A549 (cell line): ENCODE results near the gene ARHGAP26. TPM values are rescaled to one million over a fixed set of nuclear protein-coding genes. Genes with fewer than 3 reads are reported as not detected.

Experiments
- ATAC-seq, 2 experiments: fragments of 200-7000 bp in 1 of 2; fragments of >200 bp in 1 of 2; cut with Nextera tagmentation in 1 of 2; cut with Tn5 transposase in 1 of 2; 3 replicates each; pipeline versions ENCODE4 v1.8.0 to v1.9.1; 2018 to 2020; ENCODE audit warnings: mild to moderate bottlenecking in 1 of 2, moderate library complexity in 1 of 2
- CTCF ChIA-PET: fragments of 300-600 bp; sonication (Branson Sonifier 250); formaldehyde crosslinking; extraction: SDS; loops from one replicate; lab custom pipeline; 2021; ENCODE audit warnings: antibody characterized with exemption, inconsistent platforms; lab: Yijun Ruan, JAX
- POLR2A ChIA-PET: fragments of 350-600 bp; formaldehyde crosslinking; extraction: SDS; loops from one replicate; lab custom pipeline; 2021; ENCODE audit warnings: antibody characterized with exemption, inconsistent platforms; lab: Yijun Ruan, JAX
- DNase-seq, 2 experiments: peaks; one replicate each; pipeline versions ENCODE4 v3.0.0 to v3.0.0-alpha.2; 2011 to 2016; ENCODE audit warnings: low read depth in 1 of 2, low spot score in 1 of 2
- FAIRE-seq: peaks from 2 replicates; lab custom pipeline; 2011; peaks lifted over from hg19 to GRCh38; lab: Jason Lieb, UNC
- H3K27ac ChIP-seq, 2 experiments: fragments of >200 bp; sonication (Bioruptor Twin); formaldehyde crosslinking; 3 replicates each; pipeline ENCODE4 v1.5.1; 2016 to 2017
- H3K4me1 ChIP-seq: fragments of >200 bp; sonication (Bioruptor Twin); formaldehyde crosslinking; 3 replicates; pipeline ENCODE4 v1.6.1; 2016
- H3K4me2 ChIP-seq: fragments of >200 bp; sonication (Bioruptor Twin); formaldehyde crosslinking; 3 replicates; pipeline ENCODE4 v1.6.1; 2016
- H3K4me3 ChIP-seq: fragments of >200 bp; sonication (Bioruptor Twin); formaldehyde crosslinking; 3 replicates; pipeline ENCODE4 v1.5.1; 2016
- H3K9me3 ChIP-seq: fragments of >200 bp; sonication (Bioruptor Twin); formaldehyde crosslinking; 3 replicates; pipeline ENCODE4 v1.6.1; 2016
- CBX8 ChIP-seq: fragments of 200-600 bp; sonication (generic); IDR thresholded peaks from 2 replicates; pipeline ENCODE4 v1.6.1; 2016
- CEBPB ChIP-seq, 2 experiments: fragments of >200 bp in 1 of 2; sonication (Bioruptor Twin) in 1 of 2; formaldehyde crosslinking in 1 of 2; IDR thresholded peaks; 2 replicates each; pipeline ENCODE4 v1.6.1; 2012 to 2016
- CHD4 ChIP-seq: fragments of 200-600 bp; sonication (generic); IDR thresholded peaks from 2 replicates; pipeline ENCODE4 v1.6.1; 2016; ENCODE audit warnings: antibody characterized with exemption, mild to moderate bottlenecking, borderline replicate concordance
- E2F6 ChIP-seq: IDR thresholded peaks from 2 replicates; pipeline ENCODE4 v1.6.1; 2012; ENCODE audit warnings: low read depth, borderline replicate concordance
- EHF ChIP-seq: fragments of 250-450 bp; sonication (Bioruptor Pico); IDR thresholded peaks from 2 replicates; pipeline ENCODE4 v1.5.0; 2020; ENCODE audit warnings: mild to moderate bottlenecking
- EHMT2 ChIP-seq: fragments of 200-600 bp; sonication (generic); IDR thresholded peaks from 2 replicates; pipeline ENCODE4 v1.6.1; 2016; ENCODE audit warnings: antibody characterized with exemption, low read depth, mild to moderate bottlenecking, moderate library complexity
- EP300 ChIP-seq, 2 experiments: fragments of >200 bp; sonication (Bioruptor Twin); formaldehyde crosslinking; IDR thresholded peaks; 2 replicates in 1 of 2; 3 replicates in 1 of 2; pipeline ENCODE4 v1.6.1; 2016 to 2017
- ESRRA ChIP-seq: fragments of 150-350 bp; IDR thresholded peaks from 2 replicates; pipeline ENCODE4 v1.6.1; 2014; ENCODE audit warnings: mild to moderate bottlenecking, low read length, borderline replicate concordance
- FOSB ChIP-seq: fragments of 250-450 bp; sonication (Bioruptor Pico); IDR thresholded peaks from 2 replicates; pipeline ENCODE4 v1.5.0; 2020; ENCODE audit warnings: mild to moderate bottlenecking, moderate library complexity
- HDAC2 ChIP-seq: fragments of 200-600 bp; sonication (generic); IDR thresholded peaks from 2 replicates; pipeline ENCODE4 v1.6.1; 2016
- HEYL ChIP-seq: fragments of 250-450 bp; sonication (Bioruptor Pico); IDR thresholded peaks from 2 replicates; pipeline ENCODE4 v1.8.0; 2021; ENCODE audit warnings: mild to moderate bottlenecking, moderate library complexity
- HMGXB4 ChIP-seq: fragments of 250-450 bp; sonication (Bioruptor Pico); IDR thresholded peaks from 2 replicates; pipeline ENCODE4 v1.5.0; 2021; ENCODE audit warnings: mild to moderate bottlenecking, moderate library complexity, borderline replicate concordance
- HOXA7 ChIP-seq: fragments of 250-450 bp; sonication (Bioruptor Pico); IDR thresholded peaks from 2 replicates; pipeline ENCODE4 v1.5.0; 2020; ENCODE audit warnings: mild to moderate bottlenecking, moderate library complexity
- HOXB13 ChIP-seq: fragments of 250-450 bp; sonication (Bioruptor Pico); IDR thresholded peaks from 2 replicates; pipeline ENCODE4 v1.5.0; 2020; ENCODE audit warnings: low read depth, mild to moderate bottlenecking, moderate library complexity
- HOXB5 ChIP-seq: fragments of 250-450 bp; sonication (Bioruptor Pico); IDR thresholded peaks from 2 replicates; pipeline ENCODE4 v1.5.0; 2020; ENCODE audit warnings: mild to moderate bottlenecking, moderate library complexity
- KDM1A ChIP-seq: fragments of 200-600 bp; sonication (generic); IDR thresholded peaks from 2 replicates; pipeline ENCODE4 v1.6.1; 2016; ENCODE audit warnings: low read depth, mild to moderate bottlenecking
- MAFK ChIP-seq: fragments of 450-650 bp; IDR thresholded peaks from 2 replicates; pipeline ENCODE4 v1.6.1; 2014; ENCODE audit not compliant: partially characterized antibody
- MAX ChIP-seq: IDR thresholded peaks from 2 replicates; pipeline ENCODE4 v1.6.1; 2012
- MYC ChIP-seq: IDR thresholded peaks from 2 replicates; pipeline ENCODE4 v1.6.1; 2012; ENCODE audit warnings: mild to moderate bottlenecking, inconsistent platforms, low read length, improper control_type of control experiment, borderline replicate concordance
- POLR2A ChIP-seq: IDR thresholded peaks from 2 replicates; pipeline ENCODE4 v1.6.1; 2012; ENCODE audit warnings: mild to moderate bottlenecking, low read length
- RARB ChIP-seq: fragments of 250-450 bp; sonication (Bioruptor Pico); IDR thresholded peaks from 2 replicates; pipeline ENCODE4 v1.8.0; 2021; ENCODE audit warnings: mild to moderate bottlenecking, moderate library complexity
- RFX5 ChIP-seq: fragments of 450-650 bp; IDR thresholded peaks from 2 replicates; pipeline ENCODE4 v1.7.1; 2014; ENCODE audit warnings: antibody characterized with exemption, mild to moderate bottlenecking, moderate library complexity
- SREBF2 ChIP-seq: fragments of 450-650 bp; IDR thresholded peaks from 2 replicates; pipeline ENCODE4 v1.6.1; 2014; ENCODE audit warnings: mild to moderate bottlenecking, moderate library complexity
- TP53 ChIP-seq: fragments of 250-450 bp; sonication (Bioruptor Pico); IDR thresholded peaks from 2 replicates; pipeline ENCODE4 v1.5.0; 2021; ENCODE audit warnings: mild to moderate bottlenecking, moderate library complexity
- ZC3H11A ChIP-seq: fragments of 450-650 bp; IDR thresholded peaks from 2 replicates; pipeline ENCODE4 v1.6.1; 2014; ENCODE audit warnings: antibody characterized with exemption, mild to moderate bottlenecking
- ZFP36 ChIP-seq: fragments of 450-650 bp; IDR thresholded peaks from 2 replicates; pipeline ENCODE4 v1.6.1; 2014; ENCODE audit warnings: borderline replicate concordance; ENCODE audit not compliant: partially characterized antibody
- ZNF302 ChIP-seq: fragments of 250-450 bp; sonication (Bioruptor Pico); IDR thresholded peaks from 2 replicates; pipeline ENCODE4 v1.9.0; 2021; ENCODE audit warnings: inconsistent platforms, mild to moderate bottlenecking, moderate library complexity
- WGBS: methylation state at CpG from one replicate; pipeline ENCODE4 v1.1.6; 2017; ENCODE audit errors: missing lambda C conversion rate; 5-methylcytosine and 5-hydroxymethylcytosine counted together
- polyA plus RNA-seq, 4 experiments: library from polyadenylated mRNA; depleted of rRNA in 3 of 4; stranded (reverse); fragments of >200 nt; fragmentation: RNase III in 1 of 4; extraction: RNeasy Plus Mini Kit Qiagen cat#74134 plus additional on column Dnase treatment in 1 of 4; gene quantifications; 2 replicates in 3 of 4; 3 replicates in 1 of 4; pipeline ENCODE4 v1.2.3, GENCODE V29; 2011 to 2017

Gene ARHGAP26
- polyA plus RNA-seq, 2 of the 4 experiments (the other 2 are of a cell fraction): 6.6 to 19.1 TPM

DNA sequence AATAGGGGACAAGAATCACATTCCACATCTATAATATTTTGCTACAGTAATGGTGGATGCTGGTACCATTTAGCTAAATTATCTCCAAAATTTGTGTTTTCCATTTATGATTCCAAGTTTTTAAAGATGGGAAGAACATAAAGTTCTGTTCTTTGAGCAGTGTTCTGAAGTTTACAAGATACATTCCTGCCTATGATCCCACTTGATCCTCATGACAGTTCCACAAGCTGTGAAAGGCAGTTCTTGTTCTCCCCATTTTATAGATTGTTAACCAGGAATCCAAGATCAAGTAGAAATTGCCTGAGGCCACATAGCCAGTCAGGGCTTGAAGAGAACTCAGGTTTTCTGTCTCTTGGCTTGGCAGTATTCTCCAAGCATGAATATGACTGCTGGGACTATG lies 376.0 kb downstream of the ARHGAP26 start:
- DNase-seq (no peak), ATAC-seq (no peak), FAIRE-seq (no peak)
- Histone ChIP-seq H3K4me1 (no peaks in the 10 kb centered on the region), H3K4me3 (no peak overlapping the region), H3K9me3 (no peaks in the 10 kb centered on the region), H3K4me2 (no peak overlapping the region), H3K27ac (no peak overlapping the region)
- POLR2A ChIA-PET: no interaction called here
- CTCF ChIA-PET: interaction anchor here (0.7 to 1.3 kb wide), 2 partner anchors 16 to 61 kb away, joined by 3 read pairs; no protein-coding TSS in a partner anchor
- TF ChIP-seq HMGXB4 (CRISPR knock-in tag) (no peak), E2F6 (no peak), ZC3H11A (no peak), EHMT2 (no peak), HOXB5 (no peak), RARB (CRISPR knock-in tag) (no peak), ZFP36 (no peak), MAX (no peak), MAFK (no peak), CEBPB (IDR thresholded peaks at IDR 0.05) (no peak), HOXB13 (CRISPR knock-in tag) (no peak), TP53 (no peak), FOSB (CRISPR knock-in tag) (no peak), CBX8 (no peak), EHF (no peak), RFX5 (no peak), CHD4 (no peak), ZNF302 (CRISPR knock-in tag) (no peak), SREBF2 (no peak), EP300 (IDR thresholded peaks at IDR 0.05) (no peak)

- DNase-seq (no peak), ATAC-seq (no peak), FAIRE-seq (no peak)
- H3K4me1 ChIP-seq: no peaks in the 10 kb centered on the region
- 80% methylated on average over 4 of the region's 4 CpGs for WGBS
- no peak for TF ChIP-seq POLR2A
- no peak for TF ChIP-seq HEYL
- TF ChIP-seq KDM1A: no peak
- TF ChIP-seq MYC: no peak
- no peak for TF ChIP-seq ESRRA
- TF ChIP-seq HDAC2: no peak
- no peak for TF ChIP-seq EHF
- no peak overlapping the region for H3K4me2 ChIP-seq
- POLR2A ChIA-PET: no interaction called here
- CTCF ChIA-PET: interaction anchor here (1.0 kb wide), 1 partner anchor 10 kb away, joined by 3 read pairs; no protein-coding TSS in a partner anchor
- H3K27ac ChIP-seq: no peak overlapping the region
- H3K9me3 ChIP-seq: no peaks in the 10 kb centered on the region
- no peak overlapping the region for H3K4me3 ChIP-seq
Observed at GRCh38 chr5:143147383-143147782, 377.2 kb downstream of the ARHGAP26 start.

GRCh38 chr5:143147902-143148301 lies 377.7 kb downstream of the ARHGAP26 start:
- WGBS: 95% methylated on average over 6 of the region's 6 CpGs
- ATAC-seq: no peak
- DNase-seq: no peak
- Histone ChIP-seq H3K4me2 (no peak overlapping the region), H3K4me3 (no peak overlapping the region), H3K9me3 (no peaks in the 10 kb centered on the region), H3K27ac (no peak overlapping the region), H3K4me1 (no peaks in the 10 kb centered on the region)
- TF ChIP-seq CBX8 (no peak), HOXA7 (no peak)
- ChIA-PET POLR2A (no interaction called here), CTCF (interaction anchor here (1.0 kb wide), 1 partner anchor 10 kb away, joined by 3 read pairs; no protein-coding TSS in a partner anchor)
- no peak for FAIRE-seq
